ENCODE data around the gene ELK4.

- TF ChIP-seq CTCF (conservative IDR thresholded peaks at IDR 0.05; ENCODE audit: low read length) (no peak), EZH2phosphoT487 (IDR thresholded peaks at IDR 0.05; ENCODE audit: borderline replicate concordance) (no peak)
Measured at GRCh38 chr1:205677167-205677566, 45.4 kb upstream of the ELK4 start.
